ENCODE data around the gene MOV10. TPM values are rescaled to one million over a fixed set of nuclear protein-coding genes. Genes with fewer than 3 reads are reported as not detected.

Gene MOV10
- polyA plus RNA-seq, 1 donor from 2014 or later, result 1.4 TPM

DNA sequence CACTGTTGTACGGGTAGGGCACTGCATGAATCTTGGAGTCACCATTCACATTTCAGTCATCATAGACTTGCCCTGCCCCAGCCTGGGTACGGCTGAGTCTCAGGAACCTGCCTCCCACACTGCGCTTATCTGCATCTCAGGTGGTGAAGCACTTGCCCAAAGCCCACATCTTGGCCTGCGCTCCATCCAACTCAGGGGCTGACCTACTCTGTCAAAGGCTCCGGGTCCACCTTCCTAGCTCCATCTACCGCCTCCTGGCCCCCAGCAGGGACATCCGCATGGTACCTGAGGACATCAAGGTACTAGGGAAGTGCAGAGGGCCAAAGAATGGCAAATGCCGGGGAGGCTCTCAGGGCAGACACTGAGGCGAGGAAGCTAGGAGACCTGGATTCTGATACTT is 20.8 kb downstream of the MOV10 start:
- Histone ChIP-seq H3K9me2 (ENCODE audit: insufficient read depth, low read length) (no peaks in the 10 kb centered on the region), H3K4me3 (ENCODE audit: low read length) (no peak overlapping the region), H3K36me3 (ENCODE audit: insufficient read depth, low read length) (no peaks in the 10 kb centered on the region), H3K9me3 (ENCODE audit: low read length) (no peaks in the 10 kb centered on the region), H3F3A (ENCODE audit: insufficient read depth, low read length, poor library complexity, severe bottlenecking) (no peaks in the 10 kb centered on the region), H3K27me3 (ENCODE audit: insufficient read depth, low read depth, low read length) (no peaks in the 10 kb centered on the region), H3K4me2 (ENCODE audit: low read length) (no peak overlapping the region), H4K20me1 (ENCODE audit: insufficient read depth) (no peaks in the 10 kb centered on the region), H3K9ac (ENCODE audit: low read length) (no peak overlapping the region), H3K79me2 (replicated peaks; ENCODE audit: insufficient read depth, low read length) (no peaks in the 10 kb centered on the region), H3K27ac (ENCODE audit: low read length) (no peak overlapping the region), H2AFZ (ENCODE audit: low read depth, low read length) (no peak overlapping the region)
- TF ChIP-seq, protein P1, sequence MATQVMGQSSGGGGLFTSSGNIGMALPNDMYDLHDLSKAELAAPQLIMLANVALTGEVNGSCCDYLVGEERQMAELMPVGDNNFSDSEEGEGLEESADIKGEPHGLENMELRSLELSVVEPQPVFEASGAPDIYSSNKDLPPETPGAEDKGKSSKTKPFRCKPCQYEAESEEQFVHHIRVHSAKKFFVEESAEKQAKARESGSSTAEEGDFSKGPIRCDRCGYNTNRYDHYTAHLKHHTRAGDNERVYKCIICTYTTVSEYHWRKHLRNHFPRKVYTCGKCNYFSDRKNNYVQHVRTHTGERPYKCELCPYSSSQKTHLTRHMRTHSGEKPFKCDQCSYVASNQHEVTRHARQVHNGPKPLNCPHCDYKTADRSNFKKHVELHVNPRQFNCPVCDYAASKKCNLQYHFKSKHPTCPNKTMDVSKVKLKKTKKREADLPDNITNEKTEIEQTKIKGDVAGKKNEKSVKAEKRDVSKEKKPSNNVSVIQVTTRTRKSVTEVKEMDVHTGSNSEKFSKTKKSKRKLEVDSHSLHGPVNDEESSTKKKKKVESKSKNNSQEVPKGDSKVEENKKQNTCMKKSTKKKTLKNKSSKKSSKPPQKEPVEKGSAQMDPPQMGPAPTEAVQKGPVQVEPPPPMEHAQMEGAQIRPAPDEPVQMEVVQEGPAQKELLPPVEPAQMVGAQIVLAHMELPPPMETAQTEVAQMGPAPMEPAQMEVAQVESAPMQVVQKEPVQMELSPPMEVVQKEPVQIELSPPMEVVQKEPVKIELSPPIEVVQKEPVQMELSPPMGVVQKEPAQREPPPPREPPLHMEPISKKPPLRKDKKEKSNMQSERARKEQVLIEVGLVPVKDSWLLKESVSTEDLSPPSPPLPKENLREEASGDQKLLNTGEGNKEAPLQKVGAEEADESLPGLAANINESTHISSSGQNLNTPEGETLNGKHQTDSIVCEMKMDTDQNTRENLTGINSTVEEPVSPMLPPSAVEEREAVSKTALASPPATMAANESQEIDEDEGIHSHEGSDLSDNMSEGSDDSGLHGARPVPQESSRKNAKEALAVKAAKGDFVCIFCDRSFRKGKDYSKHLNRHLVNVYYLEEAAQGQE (IDR thresholded peaks at IDR 0.05; ENCODE audit: borderline replicate concordance), result no peak
- TF ChIP-seq MXI1 (conservative IDR thresholded peaks at IDR 0.05; ENCODE audit: poor library complexity, severe bottlenecking) (no peak), EZH2 (IDR thresholded peaks at IDR 0.05; ENCODE audit: borderline replicate concordance, insufficient read depth, low read length, poor library complexity, severe bottlenecking) (no peak)

DNA sequence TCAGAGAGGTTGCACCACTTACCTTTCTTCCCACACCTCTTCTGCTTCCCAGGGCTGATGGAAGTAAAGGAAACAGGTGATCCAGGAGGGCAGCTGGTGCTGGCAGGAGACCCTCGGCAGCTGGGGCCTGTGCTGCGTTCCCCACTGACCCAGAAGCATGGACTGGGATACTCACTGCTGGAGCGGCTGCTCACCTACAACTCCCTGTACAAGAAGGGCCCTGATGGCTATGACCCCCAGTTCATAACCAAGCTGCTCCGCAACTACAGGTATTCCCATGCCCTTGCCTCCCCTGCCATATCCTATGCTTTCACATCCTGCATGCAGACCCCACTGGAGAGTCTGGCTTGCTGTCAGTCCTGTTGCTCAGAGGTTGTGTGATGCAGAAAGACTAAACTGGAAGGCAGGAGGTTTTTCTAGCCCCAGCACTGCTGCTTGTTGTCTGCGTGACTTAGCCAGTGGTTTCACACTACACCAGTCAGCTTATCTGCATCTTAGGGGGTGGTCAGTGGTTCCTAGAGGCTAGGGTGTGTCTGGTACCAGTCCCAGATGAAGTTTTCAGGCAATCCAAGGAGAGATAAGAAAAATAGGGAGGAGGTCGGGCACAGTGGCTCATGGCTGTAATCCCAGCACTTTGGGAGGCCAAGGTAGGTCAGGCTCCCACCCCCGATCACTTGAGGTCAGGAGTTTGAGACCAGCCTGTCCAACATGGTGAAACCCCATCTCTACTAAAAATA is 22.3 kb downstream of the MOV10 start:
- Histone ChIP-seq H3K4me3 (ENCODE audit: low read length) (no peak overlapping the region), H3K27ac (ENCODE audit: low read length) (no peak overlapping the region), H3K36me3 (ENCODE audit: insufficient read depth, low read length) (no peaks in the 10 kb centered on the region), H3K79me2 (replicated peaks; ENCODE audit: insufficient read depth, low read length) (no peaks in the 10 kb centered on the region), H3K9me3 (ENCODE audit: low read length) (no peaks in the 10 kb centered on the region), H3K4me2 (ENCODE audit: low read length) (no peak overlapping the region), H4K20me1 (ENCODE audit: insufficient read depth) (no peaks in the 10 kb centered on the region), H3K27me3 (ENCODE audit: insufficient read depth, low read depth, low read length) (no peaks in the 10 kb centered on the region), H2AFZ (ENCODE audit: low read depth, low read length) (no peak overlapping the region), H3F3A (ENCODE audit: insufficient read depth, low read length, poor library complexity, severe bottlenecking) (no peaks in the 10 kb centered on the region), H3K9me2 (ENCODE audit: insufficient read depth, low read length) (no peaks in the 10 kb centered on the region), H3K9ac (ENCODE audit: low read length) (no peak overlapping the region)
- TF ChIP-seq MXI1 (conservative IDR thresholded peaks at IDR 0.05; ENCODE audit: poor library complexity, severe bottlenecking) (no peak), RAD21 (conservative IDR thresholded peaks at IDR 0.05) (no peak), EZH2 (IDR thresholded peaks at IDR 0.05; ENCODE audit: borderline replicate concordance, insufficient read depth, low read length, poor library complexity, severe bottlenecking) (no peak)

DNA sequence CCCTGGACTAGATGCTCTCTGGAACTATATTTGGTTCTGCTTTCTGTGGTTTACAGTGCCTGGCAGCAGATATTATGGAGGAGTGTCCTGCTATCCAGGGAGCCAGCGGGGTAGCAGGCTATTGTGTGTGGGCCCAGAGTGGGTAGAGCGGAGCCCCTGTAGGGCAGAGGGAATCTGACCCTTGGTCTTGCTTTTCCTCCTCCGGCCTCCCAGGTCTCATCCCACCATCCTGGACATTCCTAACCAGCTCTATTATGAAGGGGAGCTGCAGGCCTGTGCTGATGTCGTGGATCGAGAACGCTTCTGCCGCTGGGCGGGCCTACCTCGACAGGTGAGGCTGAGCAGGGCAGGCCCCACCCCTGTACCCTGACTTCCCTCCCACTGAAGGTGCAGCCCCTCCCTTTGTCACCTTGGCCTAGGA is 23.3 kb downstream of the MOV10 start:
- H3K36me3 ChIP-seq (ENCODE audit: insufficient read depth, low read length), result no peaks in the 10 kb centered on the region
- H3K27ac ChIP-seq (ENCODE audit: low read length), result no peak overlapping the region
- TF ChIP-seq, protein P1 (IDR thresholded peaks at IDR 0.05; ENCODE audit: borderline replicate concordance), result no peak
- TF ChIP-seq EP300 (conservative IDR thresholded peaks at IDR 0.05; ENCODE audit: poor library complexity, severe bottlenecking) (no peak), SMC3 (conservative IDR thresholded peaks at IDR 0.05; ENCODE audit: poor library complexity) (no peak), POLR2AphosphoS5 (IDR thresholded peaks at IDR 0.05) (no peak), MXI1 (conservative IDR thresholded peaks at IDR 0.05; ENCODE audit: poor library complexity, severe bottlenecking) (no peak), TAF1 (IDR thresholded peaks at IDR 0.05; ENCODE audit: low read depth) (no peak), RAD21 (conservative IDR thresholded peaks at IDR 0.05) (no peak), EZH2 (IDR thresholded peaks at IDR 0.05; ENCODE audit: borderline replicate concordance, insufficient read depth, low read length, poor library complexity, severe bottlenecking) (no peak)
- TF ChIP-seq, protein P2, sequence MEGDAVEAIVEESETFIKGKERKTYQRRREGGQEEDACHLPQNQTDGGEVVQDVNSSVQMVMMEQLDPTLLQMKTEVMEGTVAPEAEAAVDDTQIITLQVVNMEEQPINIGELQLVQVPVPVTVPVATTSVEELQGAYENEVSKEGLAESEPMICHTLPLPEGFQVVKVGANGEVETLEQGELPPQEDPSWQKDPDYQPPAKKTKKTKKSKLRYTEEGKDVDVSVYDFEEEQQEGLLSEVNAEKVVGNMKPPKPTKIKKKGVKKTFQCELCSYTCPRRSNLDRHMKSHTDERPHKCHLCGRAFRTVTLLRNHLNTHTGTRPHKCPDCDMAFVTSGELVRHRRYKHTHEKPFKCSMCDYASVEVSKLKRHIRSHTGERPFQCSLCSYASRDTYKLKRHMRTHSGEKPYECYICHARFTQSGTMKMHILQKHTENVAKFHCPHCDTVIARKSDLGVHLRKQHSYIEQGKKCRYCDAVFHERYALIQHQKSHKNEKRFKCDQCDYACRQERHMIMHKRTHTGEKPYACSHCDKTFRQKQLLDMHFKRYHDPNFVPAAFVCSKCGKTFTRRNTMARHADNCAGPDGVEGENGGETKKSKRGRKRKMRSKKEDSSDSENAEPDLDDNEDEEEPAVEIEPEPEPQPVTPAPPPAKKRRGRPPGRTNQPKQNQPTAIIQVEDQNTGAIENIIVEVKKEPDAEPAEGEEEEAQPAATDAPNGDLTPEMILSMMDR (IDR thresholded peaks at IDR 0.05; ENCODE audit: poor library complexity, severe bottlenecking), result no peak

More for the DNA sequence above, 23.3 kb downstream of the MOV10 start:
- Histone ChIP-seq H3K4me2 (ENCODE audit: low read length) (no peak overlapping the region), H2AFZ (ENCODE audit: low read depth, low read length) (no peak overlapping the region), H3K27me3 (ENCODE audit: insufficient read depth, low read depth, low read length) (no peaks in the 10 kb centered on the region), H3K9me2 (ENCODE audit: insufficient read depth, low read length) (no peaks in the 10 kb centered on the region), H4K20me1 (ENCODE audit: insufficient read depth) (no peaks in the 10 kb centered on the region), H3F3A (ENCODE audit: insufficient read depth, low read length, poor library complexity, severe bottlenecking) (no peaks in the 10 kb centered on the region), H3K9ac (ENCODE audit: low read length) (no peak overlapping the region), H3K4me3 (ENCODE audit: low read length) (no peak overlapping the region), H3K79me2 (replicated peaks; ENCODE audit: insufficient read depth, low read length) (no peaks in the 10 kb centered on the region), H3K9me3 (ENCODE audit: low read length) (no peaks in the 10 kb centered on the region)
